Neural crest cell (in vitro differentiated cells): ENCODE data around the gene GOLGA6A. TPM values are rescaled to one million over a fixed set of nuclear protein-coding genes. Genes with fewer than 3 reads are reported as not detected.

Source experiments
- DNase-seq: peaks from one replicate; pipeline ENCODE4 v3.0.0; 2021; ENCODE audit warnings: low read depth, mixed read lengths, low spot score
- H3K27ac Mint-ChIP-seq: one replicate; pipeline ENCODE4 v1.8.0; 2021; ENCODE audit warnings: mild to moderate bottlenecking, mixed read lengths; ENCODE audit not compliant: unreplicated experiment
- H3K27me3 Mint-ChIP-seq: 2 replicates; pipeline ENCODE4 v1.8.0; 2021; ENCODE audit warnings: low read depth, mild to moderate bottlenecking, mixed read lengths
- H3K36me3 Mint-ChIP-seq: 2 replicates; pipeline ENCODE4 v1.8.0; 2021; ENCODE audit warnings: low read depth, mild to moderate bottlenecking, mixed read lengths
- H3K4me1 Mint-ChIP-seq: 2 replicates; pipeline ENCODE4 v1.8.0; 2021; ENCODE audit warnings: mixed read lengths
- H3K4me3 Mint-ChIP-seq: one replicate; pipeline ENCODE4 v1.8.0; 2021; ENCODE audit warnings: mild to moderate bottlenecking, mixed read lengths
- H3K9me3 Mint-ChIP-seq: 2 replicates; pipeline ENCODE4 v1.8.0; 2021; ENCODE audit warnings: mixed read lengths
- CTCF ChIP-seq: fragments of 200-600 bp; sonication (generic); conservative IDR thresholded peaks from 2 replicates; pipeline ENCODE4 v1.5.0; 2021; ENCODE audit warnings: antibody characterized with exemption, mild to moderate bottlenecking
- total RNA-seq: library from RNA; stranded (reverse); gene quantifications from 2 replicates; pipeline ENCODE4 v1.2.1, GENCODE V29; 2021

The GOLGA6A gene
- total RNA-seq, 1 donor from 2014 or later = not detected

- Mint-ChIP-seq H3K4me3 (no peak overlapping the region), H3K36me3 (no peaks in the 10 kb centered on the region), H3K27me3 (no peaks in the 10 kb centered on the region), H3K4me1 (peaks cover 3% of the 10 kb centered on the region), H3K9me3 (no peaks in the 10 kb centered on the region), H3K27ac (peak overlapping the region; percentile 91)
- DNase-seq = no peak
- TF ChIP-seq CTCF = no peak
These were observed 36.6 kb downstream of the GOLGA6A start for GRCh38 chr15:74045636-74046274.

GRCh38 chr15:74045184-74045583, 37.2 kb downstream of the GOLGA6A start:
- Mint-ChIP-seq H3K4me1 (peaks cover 3% of the 10 kb centered on the region), H3K9me3 (no peaks in the 10 kb centered on the region), H3K27me3 (no peaks in the 10 kb centered on the region), H3K36me3 (no peaks in the 10 kb centered on the region), H3K4me3 (no peak overlapping the region), H3K27ac (no peak overlapping the region)
- no peak for TF ChIP-seq CTCF
- no peak for DNase-seq

DNA sequence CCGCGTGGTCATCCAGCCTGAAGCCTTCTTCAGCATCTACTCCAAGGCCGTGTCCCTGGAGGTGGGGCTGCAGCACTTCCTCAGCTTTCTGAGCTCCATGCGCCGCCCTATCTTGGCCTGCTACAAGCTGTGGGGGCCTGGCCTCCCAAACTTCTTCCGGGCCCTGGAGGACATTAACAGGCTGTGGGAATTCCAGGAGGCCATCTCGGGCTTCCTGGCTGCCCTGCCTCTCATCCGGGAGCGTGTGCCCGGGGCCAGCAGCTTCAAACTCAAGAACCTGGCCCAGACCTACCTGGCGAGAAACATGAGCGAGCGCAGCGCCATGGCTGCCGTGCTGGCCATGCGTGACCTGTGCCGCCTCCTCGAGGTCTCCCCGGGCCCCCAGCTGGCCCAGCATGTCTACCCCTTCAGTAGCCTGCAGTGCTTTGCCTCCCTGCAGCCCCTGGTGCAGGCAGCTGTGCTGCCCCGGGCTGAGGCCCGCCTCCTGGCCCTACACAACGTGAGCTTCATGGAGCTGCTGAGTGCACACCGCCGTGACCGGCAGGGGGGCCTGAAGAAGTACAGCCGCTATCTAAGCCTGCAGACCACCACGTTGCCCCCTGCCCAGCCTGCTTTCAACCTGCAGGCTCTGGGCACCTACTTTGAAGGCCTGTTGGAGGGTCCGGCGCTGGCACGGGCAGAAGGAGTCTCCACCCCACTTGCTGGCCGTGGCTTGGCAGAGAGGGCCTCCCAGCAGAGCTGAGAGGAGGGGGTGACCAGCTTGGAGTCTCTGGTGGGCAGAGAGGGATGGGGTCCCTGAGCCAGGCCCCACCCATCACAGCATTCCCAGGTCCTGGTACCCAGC, 37.9 kb downstream of the GOLGA6A start:
- no peak for DNase-seq
- Mint-ChIP-seq H3K4me3 (no peak overlapping the region), H3K9me3 (no peaks in the 10 kb centered on the region), H3K4me1 (peaks cover 3% of the 10 kb centered on the region), H3K27me3 (no peaks in the 10 kb centered on the region), H3K36me3 (no peaks in the 10 kb centered on the region), H3K27ac (no peak overlapping the region)
- TF ChIP-seq CTCF = no peak

DNA sequence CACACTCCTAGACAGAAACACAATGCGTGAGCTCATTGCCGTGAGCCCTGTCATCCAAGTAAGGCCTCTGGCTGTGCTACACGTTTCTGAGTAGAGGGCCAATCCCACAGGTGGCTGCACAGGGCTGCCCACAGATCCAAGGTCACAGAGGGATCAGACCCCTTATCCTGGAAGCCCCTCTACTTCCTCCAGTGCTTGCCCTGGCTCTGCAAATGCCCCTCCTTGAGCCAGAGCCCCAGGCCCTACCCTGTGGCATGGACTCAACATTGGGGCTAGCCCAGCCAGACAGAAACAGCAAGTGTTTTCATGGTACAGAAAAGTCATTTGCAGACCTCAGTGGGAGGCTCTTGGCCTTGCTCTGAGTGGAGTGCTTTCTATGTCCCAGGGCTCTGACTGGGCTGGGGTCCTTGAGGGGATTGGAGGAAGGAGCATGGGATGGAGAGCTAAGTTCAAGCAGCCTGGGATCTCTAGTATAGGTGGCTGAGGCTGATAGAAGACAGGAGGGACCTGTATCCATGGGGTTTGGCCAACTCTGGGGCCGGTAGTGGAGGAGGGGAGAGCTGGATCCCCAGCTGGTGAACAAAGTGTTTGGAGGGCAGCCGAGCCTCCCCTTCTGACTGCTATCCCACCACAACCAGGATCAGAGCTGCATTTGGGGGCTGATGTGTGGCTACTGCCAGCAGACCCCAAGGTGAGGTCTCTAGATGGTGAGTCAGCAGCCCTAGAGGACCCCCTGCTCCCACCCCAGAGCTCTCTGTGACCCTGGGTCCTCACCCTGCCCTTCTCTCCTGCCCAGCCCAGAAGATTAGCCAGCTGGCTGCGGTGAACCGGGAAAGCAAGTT, 38.7 kb downstream of the GOLGA6A start:
- Mint-ChIP-seq H3K27ac (no peak overlapping the region), H3K4me1 (peaks cover 3% of the 10 kb centered on the region), H3K27me3 (no peaks in the 10 kb centered on the region), H3K9me3 (no peaks in the 10 kb centered on the region), H3K4me3 (no peak overlapping the region), H3K36me3 (no peaks in the 10 kb centered on the region)
- no peak for DNase-seq
- no peak for TF ChIP-seq CTCF

DNA sequence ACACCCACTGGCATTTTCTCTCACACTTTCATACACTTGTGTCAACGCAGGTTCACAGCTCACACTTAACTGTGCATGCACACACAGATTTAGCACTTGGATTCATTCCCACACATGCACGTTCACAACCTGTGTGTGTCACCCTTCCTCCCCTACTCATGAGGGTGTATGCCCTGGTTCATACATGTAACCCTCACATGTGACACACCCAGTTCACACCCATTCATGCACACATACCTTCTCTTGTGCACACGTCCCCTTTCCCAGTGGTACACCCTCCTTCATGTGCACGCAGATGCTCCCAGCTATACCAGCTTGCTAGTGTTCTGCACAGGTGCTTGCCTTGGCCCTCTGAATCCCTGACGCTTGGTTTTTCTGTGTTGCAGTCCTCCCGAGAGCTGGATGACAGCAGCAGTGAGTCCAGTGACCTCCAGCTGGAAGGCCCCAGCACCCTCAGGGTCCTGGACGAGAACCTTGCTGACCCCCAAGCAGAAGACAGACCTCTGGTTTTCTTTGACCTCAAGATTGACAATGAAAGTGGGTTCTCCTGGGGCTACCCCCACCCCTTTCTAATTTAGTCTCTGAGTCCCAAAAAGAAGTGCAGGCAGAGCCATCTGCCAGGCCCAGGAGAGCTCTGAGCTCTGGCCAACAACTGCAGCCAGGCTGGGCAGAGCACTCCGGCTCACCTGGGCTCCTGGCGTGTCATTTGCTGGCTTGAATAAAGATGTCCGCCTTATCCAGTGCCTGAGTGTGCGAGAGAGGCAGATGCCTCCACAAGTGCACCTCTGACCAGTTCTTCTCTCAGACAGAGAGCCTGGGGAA, 39.5 kb downstream of the GOLGA6A start:
- Mint-ChIP-seq H3K27ac (peak overlapping the region; percentile 87), H3K9me3 (no peaks in the 10 kb centered on the region), H3K27me3 (no peaks in the 10 kb centered on the region), H3K4me1 (peaks cover 5% of the 10 kb centered on the region), H3K36me3 (no peaks in the 10 kb centered on the region), H3K4me3 (no peak overlapping the region)
- DNase-seq = no peak
- TF ChIP-seq CTCF = no peak
